ENCODE data around the gene SLC4A1. TPM values are rescaled to one million over a fixed set of nuclear protein-coding genes. Genes with fewer than 3 reads are reported as not detected.

Gene SLC4A1
- total RNA-seq, 3 donors from 2014 or later = 0.33 TPM; not detected in 2

DNA sequence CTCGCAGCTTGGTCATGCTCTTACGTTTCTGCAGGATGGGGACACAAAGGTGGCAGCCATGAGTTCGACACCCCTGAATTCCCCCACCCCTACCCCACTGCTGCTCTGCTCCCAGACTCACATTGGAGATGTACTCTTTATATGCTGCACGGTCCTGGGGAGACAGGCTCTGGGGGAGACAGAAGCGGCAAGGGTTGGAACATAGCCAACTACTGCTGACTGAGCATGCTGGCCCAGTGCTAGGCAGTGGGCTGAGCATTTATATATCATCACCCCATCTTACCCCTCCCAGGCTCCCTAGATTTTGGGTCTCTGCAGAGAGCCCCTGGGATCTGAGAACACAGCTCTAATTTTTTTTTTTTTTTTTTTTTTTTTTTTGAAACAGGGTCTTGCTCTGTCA is 60.2 kb downstream of the SLC4A1 start:
- H3K27ac ChIP-seq = no peak overlapping the region
- H3K4me3 ChIP-seq = no peak overlapping the region
- no peaks in the 10 kb centered on the region for H3K9me3 ChIP-seq
- peaks cover 0 to 3% of the 10 kb centered on the region in 2 donors for H3K4me1 ChIP-seq
- intact Hi-C loops (cut with DNase I; ENCODE audit: low total_unique reads) = no loop called here
- no peak for DNase-seq (ENCODE audit: low spot score in 2 of 2)
- TF ChIP-seq, protein P1, sequence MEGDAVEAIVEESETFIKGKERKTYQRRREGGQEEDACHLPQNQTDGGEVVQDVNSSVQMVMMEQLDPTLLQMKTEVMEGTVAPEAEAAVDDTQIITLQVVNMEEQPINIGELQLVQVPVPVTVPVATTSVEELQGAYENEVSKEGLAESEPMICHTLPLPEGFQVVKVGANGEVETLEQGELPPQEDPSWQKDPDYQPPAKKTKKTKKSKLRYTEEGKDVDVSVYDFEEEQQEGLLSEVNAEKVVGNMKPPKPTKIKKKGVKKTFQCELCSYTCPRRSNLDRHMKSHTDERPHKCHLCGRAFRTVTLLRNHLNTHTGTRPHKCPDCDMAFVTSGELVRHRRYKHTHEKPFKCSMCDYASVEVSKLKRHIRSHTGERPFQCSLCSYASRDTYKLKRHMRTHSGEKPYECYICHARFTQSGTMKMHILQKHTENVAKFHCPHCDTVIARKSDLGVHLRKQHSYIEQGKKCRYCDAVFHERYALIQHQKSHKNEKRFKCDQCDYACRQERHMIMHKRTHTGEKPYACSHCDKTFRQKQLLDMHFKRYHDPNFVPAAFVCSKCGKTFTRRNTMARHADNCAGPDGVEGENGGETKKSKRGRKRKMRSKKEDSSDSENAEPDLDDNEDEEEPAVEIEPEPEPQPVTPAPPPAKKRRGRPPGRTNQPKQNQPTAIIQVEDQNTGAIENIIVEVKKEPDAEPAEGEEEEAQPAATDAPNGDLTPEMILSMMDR (IDR thresholded peaks at IDR 0.05) = no peak
- H3K27me3 ChIP-seq = no peaks in the 10 kb centered on the region
- peaks cover 9% of the 10 kb centered on the region for H3K36me3 ChIP-seq

DNA sequence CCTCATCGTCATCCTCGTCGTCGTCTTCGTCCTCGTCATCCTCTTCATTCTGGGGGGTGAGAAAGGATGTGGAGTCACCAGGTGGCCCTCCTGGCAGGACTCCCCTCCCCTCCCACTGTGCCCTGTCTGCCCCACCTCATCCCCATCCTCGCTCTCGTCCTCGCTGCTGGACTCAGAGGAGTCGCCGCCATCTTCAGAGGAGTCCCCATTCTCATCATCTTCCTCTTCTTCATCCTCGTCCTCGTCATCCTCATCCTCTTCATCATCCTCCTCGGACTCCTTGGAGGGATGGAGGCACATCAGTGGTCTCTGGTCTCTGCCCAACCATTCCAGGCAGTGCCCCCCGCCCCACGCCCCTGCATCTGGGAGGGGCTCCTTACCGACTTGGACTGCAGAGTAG is 60.6 kb downstream of the SLC4A1 start:
- Histone ChIP-seq H3K36me3 (peaks cover 9% of the 10 kb centered on the region), H3K4me3 (no peak overlapping the region), H3K9me3 (no peaks in the 10 kb centered on the region), H3K27me3 (no peaks in the 10 kb centered on the region), H3K27ac (no peak overlapping the region), H3K4me1 (peaks cover 0 to 3% of the 10 kb centered on the region in 2 donors)
- TF ChIP-seq POLR2AphosphoS5 (IDR thresholded peaks at IDR 0.05) (no peak), POLR2A (IDR thresholded peaks at IDR 0.05) (no peak)
- TF ChIP-seq, protein P1 (IDR thresholded peaks at IDR 0.05) = no peak
- DNase-seq (ENCODE audit: low spot score in 2 of 2) = no peak
- intact Hi-C loops (cut with DNase I; ENCODE audit: low total_unique reads) = no loop called here

DNA sequence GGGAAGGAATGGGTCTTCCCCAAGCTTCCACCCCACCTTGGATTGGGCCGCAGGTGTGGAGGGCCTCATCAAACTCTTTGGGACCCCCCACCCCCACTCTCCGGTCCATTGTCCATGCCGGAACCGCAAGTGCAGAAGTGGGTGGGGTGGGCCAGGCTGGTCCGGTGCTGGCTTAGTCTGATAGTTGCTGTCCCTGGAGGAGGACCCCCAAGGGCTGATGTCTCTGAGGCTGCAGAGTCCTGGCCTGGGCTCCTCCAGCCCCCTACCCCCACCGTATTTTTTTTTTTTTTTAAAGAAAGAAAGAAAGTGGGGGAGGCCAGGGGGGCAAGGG is 61.1 kb downstream of the SLC4A1 start:
- Histone ChIP-seq H3K4me3 (no peak overlapping the region), H3K27ac (no peak overlapping the region), H3K36me3 (peaks cover 9% of the 10 kb centered on the region), H3K9me3 (no peaks in the 10 kb centered on the region), H3K27me3 (no peaks in the 10 kb centered on the region), H3K4me1 (peaks cover 0 to 3% of the 10 kb centered on the region in 2 donors)
- no peak for TF ChIP-seq POLR2AphosphoS5 (IDR thresholded peaks at IDR 0.05)
- TF ChIP-seq, protein P1 (IDR thresholded peaks at IDR 0.05) = no peak
- TF ChIP-seq POLR2A (IDR thresholded peaks at IDR 0.05) = no peak
- intact Hi-C loops (cut with DNase I; ENCODE audit: low total_unique reads) = no loop called here
- DNase-seq (ENCODE audit: low spot score in 2 of 2) = no peak

- no peak for TF ChIP-seq POLR2AphosphoS5 (IDR thresholded peaks at IDR 0.05)
- no peak for TF ChIP-seq POLR2A (IDR thresholded peaks at IDR 0.05)
- TF ChIP-seq, protein P1 (IDR thresholded peaks at IDR 0.05) = no peak
- Histone ChIP-seq H3K4me1 (peaks cover 0 to 3% of the 10 kb centered on the region in 2 donors), H3K27me3 (no peaks in the 10 kb centered on the region), H3K4me3 (no peak overlapping the region), H3K9me3 (no peaks in the 10 kb centered on the region), H3K36me3 (peaks cover 9% of the 10 kb centered on the region), H3K27ac (no peak overlapping the region)
- DNase-seq (ENCODE audit: low spot score in 2 of 2) = no peak
- intact Hi-C loops (cut with DNase I; ENCODE audit: low total_unique reads) = no loop called here
Measured at GRCh38 chr17:44205962-44206824, 61.7 kb downstream of the SLC4A1 start.

- Histone ChIP-seq H3K4me3 (no peak overlapping the region), H3K27me3 (no peaks in the 10 kb centered on the region), H3K9me3 (no peaks in the 10 kb centered on the region), H3K4me1 (no peaks in the 10 kb centered on the region), H3K36me3 (peaks cover 7% of the 10 kb centered on the region), H3K27ac (no peak overlapping the region)
- no peak for DNase-seq (ENCODE audit: low spot score in 2 of 2)
- TF ChIP-seq, protein P1 (IDR thresholded peaks at IDR 0.05) = no peak
- TF ChIP-seq POLR2A (IDR thresholded peaks at IDR 0.05) (no peak), POLR2AphosphoS5 (IDR thresholded peaks at IDR 0.05) (no peak)
- intact Hi-C loops (cut with DNase I; ENCODE audit: low total_unique reads) = no loop called here
Measured at GRCh38 chr17:44204441-44204882, 63.5 kb downstream of the SLC4A1 start.

All from breast epithelium (tissue), 4 donors.